WTC11 (cell line): ENCODE data around the gene ETNK1. TPM values are rescaled to one million over a fixed set of nuclear protein-coding genes. Genes with fewer than 3 reads are reported as not detected.

Experiments used
- ATAC-seq: fragments of 200-7000 bp; cut with Tn5 transposase; 2 replicates; pipeline ENCODE4 v1.10.0; 2021; ENCODE audit warnings: mild to moderate bottlenecking, moderate library complexity
- CTCF ChIA-PET: fragments of 300-600 bp; sonication (Branson Sonifier 250); formaldehyde crosslinking; loops from one replicate; lab custom pipeline; 2021; ENCODE audit warnings: antibody characterized with exemption; lab: Charles Lee
- POLR2A ChIA-PET: fragments of 350-600 bp; sonication (Branson Sonifier 250); formaldehyde crosslinking; loops from one replicate; lab custom pipeline; 2021; ENCODE audit warnings: antibody characterized with exemption; lab: Charles Lee
- DNase-seq: peaks from one replicate; pipeline ENCODE4 v3.0.0; 2021; ENCODE audit warnings: low spot score
- H3K27ac Mint-ChIP-seq: 2 replicates; pipeline ENCODE4 v1.8.0; 2021; ENCODE audit warnings: mixed read lengths
- H3K27me3 Mint-ChIP-seq: 2 replicates; pipeline ENCODE4 v1.8.0; 2021; ENCODE audit warnings: low read depth, mild to moderate bottlenecking, moderate library complexity, mixed read lengths
- H3K36me3 Mint-ChIP-seq: 2 replicates; pipeline ENCODE4 v1.8.0; 2021; ENCODE audit warnings: mixed read lengths
- H3K4me1 Mint-ChIP-seq: 2 replicates; pipeline ENCODE4 v1.8.0; 2022; ENCODE audit warnings: mixed read lengths
- H3K4me3 Mint-ChIP-seq: 2 replicates; pipeline ENCODE4 v1.8.0; 2021; ENCODE audit warnings: mild to moderate bottlenecking, moderate library complexity, mixed read lengths
- H3K9me3 Mint-ChIP-seq: 2 replicates; pipeline ENCODE4 v1.8.0; 2021; ENCODE audit warnings: mixed read lengths
- AFF4 ChIP-seq: sonication (generic); formaldehyde crosslinking; IDR thresholded peaks from 2 replicates; pipeline ENCODE4 v1.8.1; 2023; ENCODE audit warnings: mild to moderate bottlenecking, missing genetic modification reagents, borderline replicate concordance
- CTCF ChIP-seq: fragments of 200-600 bp; IDR thresholded peaks from 2 replicates; pipeline ENCODE4 v1.8.0; 2022; ENCODE audit warnings: antibody characterized with exemption
- E2F5 ChIP-seq: sonication (generic); formaldehyde crosslinking; IDR thresholded peaks from 2 replicates; pipeline ENCODE4 v1.8.1; 2022; ENCODE audit warnings: mild to moderate bottlenecking, moderate library complexity, missing genetic modification reagents
- EMX1 ChIP-seq: fragments of 250-450 bp; sonication (Bioruptor Pico); IDR thresholded peaks from 2 replicates; pipeline ENCODE4 v1.8.0; 2021; ENCODE audit warnings: mild to moderate bottlenecking
- ERG ChIP-seq: fragments of 250-450 bp; sonication (Bioruptor Pico); IDR thresholded peaks from 2 replicates; pipeline ENCODE4 v1.8.0; 2021; ENCODE audit warnings: mild to moderate bottlenecking
- FOXK1 ChIP-seq: sonication (generic); formaldehyde crosslinking; IDR thresholded peaks from 2 replicates; pipeline ENCODE4 v1.8.0; 2022; ENCODE audit warnings: mild to moderate bottlenecking, moderate library complexity, missing genetic modification reagents
- RELA ChIP-seq: sonication (generic); formaldehyde crosslinking; IDR thresholded peaks from 2 replicates; pipeline ENCODE4 v1.8.1; 2022; ENCODE audit warnings: missing genetic modification reagents, mild to moderate bottlenecking, borderline replicate concordance
- TCF7 ChIP-seq: sonication (generic); formaldehyde crosslinking; IDR thresholded peaks from 2 replicates; pipeline ENCODE4 v1.8.0; 2022; ENCODE audit warnings: mild to moderate bottlenecking, low read depth, missing genetic modification reagents, moderate library complexity
- USF1 ChIP-seq: sonication (generic); formaldehyde crosslinking; IDR thresholded peaks from 2 replicates; pipeline ENCODE4 v1.8.0; 2022; ENCODE audit warnings: mild to moderate bottlenecking, missing genetic modification reagents
- ZNF121 ChIP-seq: sonication (generic); formaldehyde crosslinking; IDR thresholded peaks from 2 replicates; pipeline ENCODE4 v1.8.0; 2023; ENCODE audit warnings: missing genetic modification reagents
- ZNF138 ChIP-seq: sonication (generic); formaldehyde crosslinking; conservative IDR thresholded peaks from 2 replicates; pipeline ENCODE4 v1.8.1; 2022; ENCODE audit warnings: mild to moderate bottlenecking, moderate library complexity, missing genetic modification reagents
- ZNF219 ChIP-seq: sonication (generic); formaldehyde crosslinking; IDR thresholded peaks from 2 replicates; pipeline ENCODE4 v1.8.0; 2023; ENCODE audit warnings: missing genetic modification reagents, mild to moderate bottlenecking, borderline replicate concordance
- ZNF232 ChIP-seq: sonication (generic); formaldehyde crosslinking; IDR thresholded peaks from 2 replicates; pipeline ENCODE4 v1.8.0; 2022; ENCODE audit warnings: mild to moderate bottlenecking, missing genetic modification reagents
- ZNF281 ChIP-seq: sonication (generic); formaldehyde crosslinking; IDR thresholded peaks from 2 replicates; pipeline ENCODE4 v1.8.0; 2023; ENCODE audit warnings: mild to moderate bottlenecking, missing genetic modification reagents
- ZNF317 ChIP-seq: sonication (generic); formaldehyde crosslinking; IDR thresholded peaks from 2 replicates; pipeline ENCODE4 v1.8.1; 2023; ENCODE audit warnings: low read depth, mild to moderate bottlenecking, moderate library complexity, missing genetic modification reagents, borderline replicate concordance
- ZNF396 ChIP-seq: fragments of 250-450 bp; sonication (Bioruptor Pico); IDR thresholded peaks from 2 replicates; pipeline ENCODE4 v1.8.0; 2021; ENCODE audit warnings: mild to moderate bottlenecking, moderate library complexity, borderline replicate concordance
- total RNA-seq: library from RNA; stranded (reverse); gene quantifications from 3 replicates; pipeline ENCODE4 v1.2.3, GENCODE V29; 2021

Gene ETNK1
- total RNA-seq, 1 experiment from 2014 or later: 81.3 TPM

GRCh38 chr12:22576473-22576872 is 48.5 kb upstream of the ETNK1 start:
- DNase-seq (no peak), ATAC-seq (no peak)
- H3K4me1 Mint-ChIP-seq: peaks cover 3% of the 10 kb centered on the region
- peaks cover 8% of the 10 kb centered on the region for H3K36me3 Mint-ChIP-seq
- ChIA-PET POLR2A (no interaction called here), CTCF (no interaction called here)
- peaks cover 12% of the 10 kb centered on the region for H3K9me3 Mint-ChIP-seq
- no peaks in the 10 kb centered on the region for H3K27me3 Mint-ChIP-seq
- H3K4me3 Mint-ChIP-seq: no peak overlapping the region
- H3K27ac Mint-ChIP-seq: no peak overlapping the region
- TF ChIP-seq CTCF (no peak), ERG (CRISPR knock-in tag) (no peak), ZNF281 (CRISPR knock-in tag) (no peak), AFF4 (CRISPR knock-in tag) (no peak), TCF7 (CRISPR knock-in tag) (no peak), ZNF232 (CRISPR knock-in tag) (no peak), ZNF138 (CRISPR knock-in tag) (no peak), ZNF317 (no peak), ZNF219 (CRISPR knock-in tag) (no peak), ZNF396 (CRISPR knock-in tag) (no peak)

- DNase-seq: no peak
- peak; percentile 42; the same call in 1 of the 2 replicates for TF ChIP-seq ZNF121 (CRISPR knock-in tag)
- TF ChIP-seq E2F5 (CRISPR knock-in tag): no peak
- no peak for TF ChIP-seq FOXK1 (CRISPR knock-in tag)
- TF ChIP-seq USF1 (CRISPR knock-in tag): no peak
- no peak for TF ChIP-seq RELA (CRISPR knock-in tag)
- no peak for TF ChIP-seq EMX1
- no peak for TF ChIP-seq ZNF219 (CRISPR knock-in tag)
- no peak for TF ChIP-seq ZNF396 (CRISPR knock-in tag)
- Mint-ChIP-seq H3K36me3 (peaks cover 8% of the 10 kb centered on the region), H3K27ac (no peak overlapping the region), H3K4me3 (no peak overlapping the region), H3K9me3 (peaks cover 12% of the 10 kb centered on the region), H3K4me1 (peaks cover 3% of the 10 kb centered on the region), H3K27me3 (no peaks in the 10 kb centered on the region)
- ChIA-PET CTCF (interaction anchor here (0.9 kb wide), 1 partner anchor 48 kb away, joined by 3 read pairs; no protein-coding TSS in a partner anchor), POLR2A (no interaction called here)
- ATAC-seq: no peak
Observed at GRCh38 chr12:22577667-22578066, 47.3 kb upstream of the ETNK1 start.
